Body of pancreas (tissue), 4 donors: ENCODE measurements around the gene CSNK1A1. TPM values are rescaled to one million over a fixed set of nuclear protein-coding genes. Genes with fewer than 3 reads are reported as not detected.

Experiments
- ATAC-seq: fragments of 150-250 bp; one replicate; pipeline ENCODE4 v1.9.1; 2016
- DNase-seq, 4 donors: peaks; one replicate each; pipeline ENCODE4 v3.0.0-alpha.2; 2019
- H3K27ac ChIP-seq, 4 donors: fragments of 200-600 bp; sonication (generic); 1 replicate in 3 of 4; 2 replicates in 1 of 4; pipeline versions ENCODE4 v1.5.1 to v1.6.1; 2016 to 2019; ENCODE audit warnings: mild to moderate bottlenecking in 1 of 4, mixed read lengths in 1 of 4, moderate library complexity in 1 of 4
- H3K27me3 ChIP-seq, 2 donors: fragments of 200-600 bp; sonication (generic); one replicate each; pipeline ENCODE4 v1.6.0; 2016; ENCODE audit warnings: mild to moderate bottlenecking in 1 of 2
- H3K36me3 ChIP-seq, 2 donors: fragments of 200-600 bp; sonication (generic); replicated peaks in 1 of 2; 2 replicates each; pipeline ENCODE4 v1.5.1; 2016; ENCODE audit warnings: low read depth in 2 of 2; ENCODE audit not compliant: insufficient read depth in 1 of 2
- H3K4me1 ChIP-seq: fragments of 200-600 bp; sonication (generic); one replicate; pipeline ENCODE4 v1.6.0; 2016
- H3K4me3 ChIP-seq, 2 donors: fragments of 200-600 bp; sonication (generic); 1 replicate in 1 of 2; 2 replicates in 1 of 2; pipeline ENCODE4 v1.5.1; 2016 to 2019
- H3K9me3 ChIP-seq, 3 donors: fragments of 200-600 bp; sonication (generic); 1 replicate in 2 of 3; 2 replicates in 1 of 3; pipeline ENCODE4 v1.5.1; 2016
- POLR2A ChIP-seq, 3 donors: fragments of 450-650 bp; IDR thresholded peaks; one replicate each; pipeline ENCODE4 v1.6.1; 2016; ENCODE audit warnings: antibody characterized with exemption in 3 of 3, mild to moderate bottlenecking in 2 of 3
- WGBS, 2 donors: methylation state at CpG; one replicate each; pipeline ENCODE4 v1.1.5; 2017; 5-methylcytosine and 5-hydroxymethylcytosine counted together
- intact Hi-C: fragments of 100-400 bp; cut with DNase I; formaldehyde crosslinking; loops from one replicate; pipeline ENCODE4 v1.15.1; 2023
- total RNA-seq, 2 donors: library from RNA; depleted of rRNA; stranded (reverse); fragments of >200 nt; gene quantifications; one replicate each; pipeline ENCODE4 v1.1.0, GENCODE V29; 2016
- TF ChIP-seq, protein P1 (sequence below), 7 experiments: fragments of 450-650 bp in 4 of 7; fragments of 200-600 bp in 3 of 7; sonication (generic) in 3 of 7; IDR thresholded peaks; one replicate each; pipeline ENCODE4 v1.5.1; 2016 to 2019; ENCODE audit warnings: antibody characterized with exemption in 7 of 7

CSNK1A1 gene
- total RNA-seq, 2 donors from 2014 or later = 82.4 to 85.4 TPM

DNA sequence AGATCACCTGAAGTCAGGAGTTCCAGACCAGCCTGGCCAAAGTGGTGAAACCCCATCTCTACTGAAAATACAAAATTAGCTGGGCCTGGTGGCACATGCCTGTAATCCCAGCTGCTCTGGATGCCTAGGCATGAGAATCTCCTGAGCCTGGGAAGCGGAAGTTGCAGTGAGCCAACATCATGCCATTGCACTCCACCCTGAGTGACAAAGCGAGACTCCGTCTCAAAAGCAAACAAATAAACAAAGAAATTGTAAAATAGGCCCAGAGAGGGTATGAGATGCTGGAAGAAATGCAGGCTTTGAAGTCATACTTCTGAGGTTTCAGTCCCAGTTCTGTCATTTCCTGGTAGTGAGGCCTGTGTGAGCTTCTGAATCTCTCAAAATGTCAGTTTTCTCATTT is 24.8 kb upstream of the CSNK1A1 start:
- no peak for TF ChIP-seq POLR2A (IDR thresholded peaks at IDR 0.05)
- TF ChIP-seq, protein P1, sequence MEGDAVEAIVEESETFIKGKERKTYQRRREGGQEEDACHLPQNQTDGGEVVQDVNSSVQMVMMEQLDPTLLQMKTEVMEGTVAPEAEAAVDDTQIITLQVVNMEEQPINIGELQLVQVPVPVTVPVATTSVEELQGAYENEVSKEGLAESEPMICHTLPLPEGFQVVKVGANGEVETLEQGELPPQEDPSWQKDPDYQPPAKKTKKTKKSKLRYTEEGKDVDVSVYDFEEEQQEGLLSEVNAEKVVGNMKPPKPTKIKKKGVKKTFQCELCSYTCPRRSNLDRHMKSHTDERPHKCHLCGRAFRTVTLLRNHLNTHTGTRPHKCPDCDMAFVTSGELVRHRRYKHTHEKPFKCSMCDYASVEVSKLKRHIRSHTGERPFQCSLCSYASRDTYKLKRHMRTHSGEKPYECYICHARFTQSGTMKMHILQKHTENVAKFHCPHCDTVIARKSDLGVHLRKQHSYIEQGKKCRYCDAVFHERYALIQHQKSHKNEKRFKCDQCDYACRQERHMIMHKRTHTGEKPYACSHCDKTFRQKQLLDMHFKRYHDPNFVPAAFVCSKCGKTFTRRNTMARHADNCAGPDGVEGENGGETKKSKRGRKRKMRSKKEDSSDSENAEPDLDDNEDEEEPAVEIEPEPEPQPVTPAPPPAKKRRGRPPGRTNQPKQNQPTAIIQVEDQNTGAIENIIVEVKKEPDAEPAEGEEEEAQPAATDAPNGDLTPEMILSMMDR (IDR thresholded peaks at IDR 0.05) = no peak
- intact Hi-C loops = no loop called here
- DNase-seq (no peak), ATAC-seq (no peak)
- Histone ChIP-seq H3K9me3 (no peaks in the 10 kb centered on the region), H3K36me3 (no peaks in the 10 kb centered on the region), H3K4me3 (no peak overlapping the region), H3K4me1 (peaks cover 7% of the 10 kb centered on the region), H3K27me3 (no peaks in the 10 kb centered on the region), H3K27ac (no peak overlapping the region)
- 88 to 93% methylated on average over 3 of the region's 3 CpGs for WGBS, 2 donors

DNA sequence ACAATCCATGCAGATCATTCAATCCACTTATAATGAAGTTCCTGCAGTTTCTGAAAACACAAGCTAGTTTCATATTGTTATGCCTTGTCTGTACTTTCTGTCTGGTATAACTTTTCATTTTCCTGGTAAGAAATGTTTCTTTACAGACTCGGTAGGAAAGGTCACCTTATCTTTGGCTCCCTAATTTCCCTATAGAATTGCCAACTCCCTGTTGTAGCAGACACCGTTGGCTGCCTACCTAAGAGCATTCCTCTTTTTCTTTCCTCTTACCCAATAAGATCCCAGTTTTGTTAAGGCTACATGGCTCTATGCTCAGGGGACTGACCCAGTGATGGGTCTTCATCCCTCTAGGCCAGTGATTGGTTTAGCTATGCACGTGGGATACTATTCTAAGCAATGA is 23.9 kb upstream of the CSNK1A1 start:
- no peak overlapping the region for H3K27ac ChIP-seq
- no peaks in the 10 kb centered on the region for H3K9me3 ChIP-seq
- 55 to 64% methylated on average over 3 of the region's 3 CpGs for WGBS, 2 donors
- DNase-seq (no peak), ATAC-seq (no peak)
- TF ChIP-seq POLR2A (IDR thresholded peaks at IDR 0.05) = no peak
- TF ChIP-seq, protein P1 (IDR thresholded peaks at IDR 0.05) = no peak
- peaks cover 3% of the 10 kb centered on the region for H3K4me1 ChIP-seq
- intact Hi-C loops = no loop called here
- H3K36me3 ChIP-seq = no peaks in the 10 kb centered on the region
- no peaks in the 10 kb centered on the region for H3K27me3 ChIP-seq
- H3K4me3 ChIP-seq = no peak overlapping the region

DNA sequence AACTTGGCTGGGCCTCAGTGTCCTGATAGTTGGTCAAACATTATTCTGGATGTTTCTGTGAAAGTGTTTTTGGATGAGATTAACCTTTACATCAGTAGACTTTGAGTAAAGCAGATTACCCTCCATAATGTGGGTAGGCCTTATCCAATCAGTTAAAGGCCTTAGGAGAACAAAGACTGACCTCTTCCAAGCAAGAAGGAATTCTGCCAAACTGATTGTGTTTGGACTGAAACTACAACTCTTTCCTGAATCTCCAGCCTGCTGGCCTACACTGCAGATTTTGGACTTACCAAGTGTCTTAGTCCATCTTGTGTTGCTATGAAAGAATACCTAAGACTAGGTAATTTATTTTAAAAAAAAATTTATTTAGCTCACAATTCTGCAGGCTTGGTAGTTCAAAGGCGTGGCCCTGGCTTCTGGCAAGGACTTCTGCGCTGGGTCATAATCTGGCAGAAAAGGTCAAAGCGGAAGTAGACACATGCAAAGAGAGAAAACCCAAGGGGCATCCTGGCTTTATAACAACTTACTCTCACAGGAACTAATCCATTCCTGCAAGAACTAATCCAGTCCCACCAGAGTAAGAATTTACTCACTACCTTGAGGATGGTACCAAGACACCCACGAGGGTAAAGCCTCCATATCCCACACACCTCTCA is 21.5 kb upstream of the CSNK1A1 start:
- TF ChIP-seq, protein P1 (IDR thresholded peaks at IDR 0.05) = no peak
- no peak for TF ChIP-seq POLR2A (IDR thresholded peaks at IDR 0.05)
- ATAC-seq (no peak), DNase-seq (no peak)
- Histone ChIP-seq H3K9me3 (no peaks in the 10 kb centered on the region), H3K27ac (no peak overlapping the region), H3K27me3 (no peaks in the 10 kb centered on the region), H3K36me3 (no peaks in the 10 kb centered on the region), H3K4me3 (no peak overlapping the region), H3K4me1 (peaks cover 3% of the 10 kb centered on the region)
- 90 to 91% methylated on average over 4 of the region's 4 CpGs for WGBS, 2 donors
- intact Hi-C loops = no loop called here

DNA sequence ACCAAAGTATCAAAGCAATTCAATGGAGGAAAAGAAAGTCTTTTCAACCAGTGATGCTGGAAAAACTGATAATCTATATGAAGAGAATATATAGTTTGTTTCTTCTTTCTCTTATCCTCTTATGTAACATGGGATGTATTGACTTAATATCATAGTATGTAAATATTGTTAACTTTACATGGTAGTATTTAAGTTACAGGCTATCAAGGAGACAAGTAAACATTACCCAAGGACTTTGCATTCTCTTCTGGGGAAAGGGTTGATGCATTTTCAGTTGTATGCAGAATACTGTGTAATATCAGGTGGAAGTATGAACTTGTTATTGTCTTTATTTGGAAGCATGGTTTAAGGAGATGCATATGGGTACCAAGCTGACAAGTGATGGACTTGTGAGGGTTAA is 20.9 kb upstream of the CSNK1A1 start:
- Histone ChIP-seq H3K9me3 (no peaks in the 10 kb centered on the region), H3K36me3 (no peaks in the 10 kb centered on the region), H3K4me3 (no peak overlapping the region), H3K27me3 (no peaks in the 10 kb centered on the region), H3K27ac (no peak overlapping the region), H3K4me1 (peaks cover 3% of the 10 kb centered on the region)
- intact Hi-C loops = no loop called here
- TF ChIP-seq, protein P1 (IDR thresholded peaks at IDR 0.05) = no peak
- no peak for TF ChIP-seq POLR2A (IDR thresholded peaks at IDR 0.05)
- no peak for ATAC-seq
- no peak for DNase-seq

DNA sequence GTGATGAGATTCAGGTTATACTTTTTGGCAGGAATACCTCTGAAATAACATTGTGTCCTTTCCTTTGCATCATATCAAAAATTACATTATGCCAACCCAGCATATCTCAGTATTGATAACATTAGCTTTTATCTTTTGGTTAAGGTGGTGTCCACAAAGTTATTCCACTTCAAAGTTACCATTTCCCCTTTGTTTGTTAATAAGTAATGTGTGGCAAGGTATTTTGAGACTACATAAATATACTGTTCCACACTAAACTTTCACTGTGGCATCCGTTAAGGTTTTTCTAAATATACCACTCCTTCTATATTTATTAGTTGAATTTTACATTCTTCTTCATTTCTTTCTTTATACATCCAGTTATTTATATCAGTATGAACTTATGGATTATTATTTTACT is 16.0 kb upstream of the CSNK1A1 start:
- intact Hi-C loops = no loop called here
- Histone ChIP-seq H3K4me3 (no peak overlapping the region), H3K9me3 (no peaks in the 10 kb centered on the region), H3K27ac (no peak overlapping the region), H3K4me1 (no peaks in the 10 kb centered on the region), H3K27me3 (no peaks in the 10 kb centered on the region), H3K36me3 (no peaks in the 10 kb centered on the region)
- ATAC-seq (no peak), DNase-seq (no peak)
- TF ChIP-seq POLR2A (IDR thresholded peaks at IDR 0.05) = no peak
- WGBS, 2 donors = 33 to 37% methylated on average over 1 of the region's 1 CpG
